Activated naive CD4-positive, alpha-beta T cell treated with anti-CD3 and anti-CD28 coated beads, Interleukin-2, amount 50 U/mL, for 72 hours (primary cell): ENCODE data around the gene RASGEF1C. TPM values are rescaled to one million over a fixed set of nuclear protein-coding genes. Genes with fewer than 3 reads are reported as not detected.

Source experiments
- ATAC-seq, 2 donors: fragments of 150-1000 bp; cut with Tn5 transposase; 2 replicates each; pipeline ENCODE4 v1.10.0; 2021; ENCODE audit warnings: mild to moderate bottlenecking in 2 of 2, moderate library complexity in 2 of 2
- DNase-seq, 2 donors: peaks; one replicate each; pipeline ENCODE4 v3.0.0; 2021 to 2022; ENCODE audit warnings: low spot score in 2 of 2
- H3K27ac Mint-ChIP-seq, 2 donors: one replicate each; pipeline ENCODE4 v1.8.0; 2022; ENCODE audit warnings: mild to moderate bottlenecking in 2 of 2, mixed read lengths in 2 of 2
- H3K36me3 Mint-ChIP-seq, 2 donors: one replicate each; pipeline ENCODE4 v1.8.0; 2022; ENCODE audit warnings: mixed read lengths in 2 of 2
- H3K9me3 Mint-ChIP-seq, 2 donors: one replicate each; pipeline ENCODE4 v1.8.0; 2022; ENCODE audit warnings: mixed read lengths in 2 of 2
- total RNA-seq, 2 donors: library from RNA; stranded (reverse); gene quantifications; one replicate each; pipeline ENCODE4 v1.2.3, GENCODE V29; 2022

The RASGEF1C gene
- total RNA-seq, 2 donors from 2014 or later = not detected

- Mint-ChIP-seq H3K36me3 (no peaks in the 10 kb centered on the region), H3K27ac (no peak overlapping the region), H3K9me3 (no peaks in the 10 kb centered on the region)
- ATAC-seq (no peak), DNase-seq (no peak)
These were observed 7.7 kb downstream of the RASGEF1C start for GRCh38 chr5:180201051-180201987.

- Mint-ChIP-seq H3K9me3 (no peaks in the 10 kb centered on the region), H3K27ac (no peak overlapping the region), H3K36me3 (no peaks in the 10 kb centered on the region)
- DNase-seq = no peak
- no peak for ATAC-seq
These were observed 9.6 kb downstream of the RASGEF1C start for GRCh38 chr5:180199390-180199789.

GRCh38 chr5:180198208-180198607 lies 10.8 kb downstream of the RASGEF1C start:
- H3K9me3 Mint-ChIP-seq = no peaks in the 10 kb centered on the region
- ATAC-seq (no peak), DNase-seq (no peak)
- no peak overlapping the region for H3K27ac Mint-ChIP-seq
- no peaks in the 10 kb centered on the region for H3K36me3 Mint-ChIP-seq

GRCh38 chr5:180197016-180197702 lies 11.9 kb downstream of the RASGEF1C start:
- H3K27ac Mint-ChIP-seq = no peak overlapping the region
- no peak for DNase-seq
- H3K36me3 Mint-ChIP-seq = no peaks in the 10 kb centered on the region

GRCh38 chr5:180194410-180195345 lies 14.3 kb downstream of the RASGEF1C start:
- DNase-seq (no peak), ATAC-seq (no peak)
- Mint-ChIP-seq H3K9me3 (no peaks in the 10 kb centered on the region), H3K27ac (no peak overlapping the region), H3K36me3 (no peaks in the 10 kb centered on the region)

More at GRCh38 chr5:180197016-180197702, 11.9 kb downstream of the RASGEF1C start:
- no peaks in the 10 kb centered on the region for H3K9me3 Mint-ChIP-seq
- no peak for ATAC-seq

GRCh38 chr5:180193749-180194375 lies 15.1 kb downstream of the RASGEF1C start:
- Mint-ChIP-seq H3K27ac (no peak overlapping the region), H3K9me3 (no peaks in the 10 kb centered on the region), H3K36me3 (no peaks in the 10 kb centered on the region)
- DNase-seq (no peak), ATAC-seq (no peak)

GRCh38 chr5:180191716-180192115 lies 17.3 kb downstream of the RASGEF1C start:
- ATAC-seq = no peak
- H3K9me3 Mint-ChIP-seq = no peaks in the 10 kb centered on the region

GRCh38 chr5:180187767-180188166 lies 21.2 kb downstream of the RASGEF1C start:
- ATAC-seq = no peak

More at GRCh38 chr5:180191716-180192115, 17.3 kb downstream of the RASGEF1C start:
- no peak for DNase-seq
- no peak overlapping the region for H3K27ac Mint-ChIP-seq
- no peaks in the 10 kb centered on the region for H3K36me3 Mint-ChIP-seq

GRCh38 chr5:180180846-180181245 lies 28.2 kb downstream of the RASGEF1C start:
- DNase-seq (no peak), ATAC-seq (no peak)
- no peaks in the 10 kb centered on the region for H3K9me3 Mint-ChIP-seq
- no peak overlapping the region for H3K27ac Mint-ChIP-seq
- peaks cover 0 to 6% of the 10 kb centered on the region in 2 donors for H3K36me3 Mint-ChIP-seq

More at GRCh38 chr5:180187767-180188166, 21.2 kb downstream of the RASGEF1C start:
- H3K27ac Mint-ChIP-seq = no peak overlapping the region
- no peaks in the 10 kb centered on the region for H3K36me3 Mint-ChIP-seq
- H3K9me3 Mint-ChIP-seq = no peaks in the 10 kb centered on the region
- no peak for DNase-seq

GRCh38 chr5:180180421-180180820 lies 28.6 kb downstream of the RASGEF1C start:
- ATAC-seq = no peak

GRCh38 chr5:180179442-180180420 lies 29.3 kb downstream of the RASGEF1C start:
- no peaks in the 10 kb centered on the region for H3K9me3 Mint-ChIP-seq
- no peak for DNase-seq
- ATAC-seq = no peak
- no peak overlapping the region for H3K27ac Mint-ChIP-seq
- peaks cover 0 to 6% of the 10 kb centered on the region in 2 donors for H3K36me3 Mint-ChIP-seq

More at GRCh38 chr5:180180421-180180820, 28.6 kb downstream of the RASGEF1C start:
- Mint-ChIP-seq H3K36me3 (peaks cover 0 to 6% of the 10 kb centered on the region in 2 donors), H3K9me3 (no peaks in the 10 kb centered on the region), H3K27ac (no peak overlapping the region)
- no peak for DNase-seq

GRCh38 chr5:180178531-180179441 lies 30.2 kb downstream of the RASGEF1C start:
- H3K9me3 Mint-ChIP-seq = no peaks in the 10 kb centered on the region
- DNase-seq (no peak), ATAC-seq (no peak)
- no peak overlapping the region for H3K27ac Mint-ChIP-seq
- H3K36me3 Mint-ChIP-seq = peaks cover 0 to 6% of the 10 kb centered on the region in 2 donors

GRCh38 chr5:180176191-180176590 lies 32.8 kb downstream of the RASGEF1C start:
- no peak for DNase-seq
- Mint-ChIP-seq H3K9me3 (no peaks in the 10 kb centered on the region), H3K36me3 (no peaks in the 10 kb centered on the region), H3K27ac (no peak overlapping the region)
- no peak for ATAC-seq

- H3K27ac Mint-ChIP-seq = peak overlapping the region in 1 of 2 donors; percentile 24
These were observed 34.0 kb downstream of the RASGEF1C start for GRCh38 chr5:180175015-180175431.

More at GRCh38 chr5:180175015-180175431, 34.0 kb downstream of the RASGEF1C start:
- no peak for ATAC-seq
- DNase-seq = no peak
- H3K9me3 Mint-ChIP-seq = no peaks in the 10 kb centered on the region
- H3K36me3 Mint-ChIP-seq = no peaks in the 10 kb centered on the region
